Fibroblast of villous mesenchyme (primary cell): ENCODE data around the gene SPSB2. TPM values are rescaled to one million over a fixed set of nuclear protein-coding genes. Genes with fewer than 3 reads are reported as not detected.

ENCODE experiments used
- DNase-seq: peaks from one replicate; pipeline ENCODE4 v3.0.0-alpha.2; 2010; ENCODE audit warnings: low read depth
- H3K4me3 ChIP-seq: 2 replicates; pipeline ENCODE4 v1.5.1; 2011; ENCODE audit warnings: low read depth, mild to moderate bottlenecking, low read length
- total RNA-seq: library from RNA; depleted of rRNA; stranded (reverse); fragments of >200 nt; gene quantifications from 2 replicates; pipeline ENCODE4 v1.2.3, GENCODE V29; 2012
- TF ChIP-seq, protein P1 (sequence below): IDR thresholded peaks from 2 replicates; pipeline ENCODE4 v1.5.1; 2012; ENCODE audit warnings: low read depth, mild to moderate bottlenecking, low read length; ENCODE audit not compliant: insufficient read depth

Gene SPSB2
- total RNA-seq, 1 donor = 6.0 TPM

DNA sequence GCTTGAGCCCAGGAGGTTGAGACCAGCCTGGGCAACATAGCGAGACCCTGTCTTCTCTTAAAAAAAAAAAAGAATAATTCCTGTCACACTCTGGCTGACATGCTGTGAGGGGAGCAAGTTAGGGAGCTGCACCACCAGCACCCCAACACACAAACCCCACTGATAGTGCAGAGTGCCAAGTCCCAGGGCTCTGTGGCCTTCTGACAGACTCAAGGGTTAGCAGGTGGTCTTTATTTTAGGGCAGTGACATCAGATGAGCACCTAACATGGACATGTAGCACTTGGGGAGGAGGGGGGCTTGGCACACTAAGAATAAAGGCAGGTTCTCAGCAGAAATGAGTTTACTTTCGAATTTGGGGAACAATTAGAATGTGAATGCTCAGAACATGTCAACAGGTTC, 14.3 kb downstream of the SPSB2 start:
- TF ChIP-seq, protein P1, sequence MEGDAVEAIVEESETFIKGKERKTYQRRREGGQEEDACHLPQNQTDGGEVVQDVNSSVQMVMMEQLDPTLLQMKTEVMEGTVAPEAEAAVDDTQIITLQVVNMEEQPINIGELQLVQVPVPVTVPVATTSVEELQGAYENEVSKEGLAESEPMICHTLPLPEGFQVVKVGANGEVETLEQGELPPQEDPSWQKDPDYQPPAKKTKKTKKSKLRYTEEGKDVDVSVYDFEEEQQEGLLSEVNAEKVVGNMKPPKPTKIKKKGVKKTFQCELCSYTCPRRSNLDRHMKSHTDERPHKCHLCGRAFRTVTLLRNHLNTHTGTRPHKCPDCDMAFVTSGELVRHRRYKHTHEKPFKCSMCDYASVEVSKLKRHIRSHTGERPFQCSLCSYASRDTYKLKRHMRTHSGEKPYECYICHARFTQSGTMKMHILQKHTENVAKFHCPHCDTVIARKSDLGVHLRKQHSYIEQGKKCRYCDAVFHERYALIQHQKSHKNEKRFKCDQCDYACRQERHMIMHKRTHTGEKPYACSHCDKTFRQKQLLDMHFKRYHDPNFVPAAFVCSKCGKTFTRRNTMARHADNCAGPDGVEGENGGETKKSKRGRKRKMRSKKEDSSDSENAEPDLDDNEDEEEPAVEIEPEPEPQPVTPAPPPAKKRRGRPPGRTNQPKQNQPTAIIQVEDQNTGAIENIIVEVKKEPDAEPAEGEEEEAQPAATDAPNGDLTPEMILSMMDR = no peak
- DNase-seq = no peak
- no peak overlapping the region for H3K4me3 ChIP-seq

DNA sequence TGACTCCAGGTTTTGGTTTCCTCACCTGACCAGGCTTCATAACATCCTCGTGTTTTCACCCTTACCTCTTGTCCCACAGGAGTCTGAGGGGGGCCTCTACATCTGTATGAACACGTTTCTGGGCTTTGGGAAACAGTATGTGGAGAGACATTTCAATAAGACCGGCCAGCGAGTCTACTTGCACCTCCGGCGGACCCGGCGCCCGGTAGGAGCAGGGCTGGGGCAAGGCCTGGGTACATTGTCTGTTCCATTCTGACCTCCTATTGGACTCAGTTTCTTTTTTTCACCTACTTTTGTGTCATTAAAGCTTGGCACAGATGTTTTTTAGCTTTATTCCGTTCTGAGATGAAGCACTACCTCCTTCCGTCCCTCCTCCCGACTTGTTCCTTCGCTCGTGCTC, 17.8 kb downstream of the SPSB2 start:
- DNase-seq = no peak
- H3K4me3 ChIP-seq = no peak overlapping the region
- TF ChIP-seq, protein P1 = no peak

DNA sequence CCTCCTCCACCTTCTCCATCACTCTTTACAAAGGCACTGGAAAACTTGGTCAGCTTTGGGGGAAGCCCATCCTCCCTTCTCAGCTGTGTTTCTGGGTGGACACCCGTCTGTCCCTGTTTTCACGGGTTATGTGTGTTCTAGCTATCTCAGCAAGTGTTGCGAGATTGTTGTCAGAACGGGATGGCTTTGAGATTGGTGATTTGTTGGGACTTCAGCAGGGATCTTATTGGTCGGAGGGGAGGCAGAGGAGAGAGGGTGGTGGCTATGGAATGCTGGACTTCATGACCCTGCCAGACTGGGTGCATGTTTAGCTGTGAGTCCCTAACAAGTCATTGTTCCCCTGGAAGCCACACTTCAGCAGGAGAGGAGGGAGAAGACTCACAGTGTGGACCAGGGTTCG, 19.1 kb downstream of the SPSB2 start:
- TF ChIP-seq, protein P1 = no peak
- no peak for DNase-seq
- no peak overlapping the region for H3K4me3 ChIP-seq

DNA sequence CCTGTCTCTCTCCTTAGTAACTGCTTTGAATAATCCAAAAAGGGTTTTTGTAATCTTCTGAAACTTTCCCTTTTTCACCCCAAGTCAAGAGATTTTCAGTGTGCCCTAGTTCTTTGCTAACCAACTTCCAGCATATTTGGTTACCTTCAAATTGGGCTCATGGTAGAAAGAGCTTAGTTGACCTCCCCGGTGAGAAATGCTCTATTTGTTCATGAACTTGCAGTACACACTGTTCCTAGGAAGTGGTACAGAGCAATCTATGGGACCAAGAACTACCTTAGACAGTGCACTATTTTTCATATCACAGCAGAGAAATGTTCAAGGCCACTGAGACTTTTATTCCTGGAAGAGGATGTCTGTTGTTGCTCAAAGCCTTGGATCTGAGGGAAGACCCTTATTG, 19.5 kb downstream of the SPSB2 start:
- TF ChIP-seq, protein P1 = no peak
- no peak for DNase-seq
- no peak overlapping the region for H3K4me3 ChIP-seq

DNA sequence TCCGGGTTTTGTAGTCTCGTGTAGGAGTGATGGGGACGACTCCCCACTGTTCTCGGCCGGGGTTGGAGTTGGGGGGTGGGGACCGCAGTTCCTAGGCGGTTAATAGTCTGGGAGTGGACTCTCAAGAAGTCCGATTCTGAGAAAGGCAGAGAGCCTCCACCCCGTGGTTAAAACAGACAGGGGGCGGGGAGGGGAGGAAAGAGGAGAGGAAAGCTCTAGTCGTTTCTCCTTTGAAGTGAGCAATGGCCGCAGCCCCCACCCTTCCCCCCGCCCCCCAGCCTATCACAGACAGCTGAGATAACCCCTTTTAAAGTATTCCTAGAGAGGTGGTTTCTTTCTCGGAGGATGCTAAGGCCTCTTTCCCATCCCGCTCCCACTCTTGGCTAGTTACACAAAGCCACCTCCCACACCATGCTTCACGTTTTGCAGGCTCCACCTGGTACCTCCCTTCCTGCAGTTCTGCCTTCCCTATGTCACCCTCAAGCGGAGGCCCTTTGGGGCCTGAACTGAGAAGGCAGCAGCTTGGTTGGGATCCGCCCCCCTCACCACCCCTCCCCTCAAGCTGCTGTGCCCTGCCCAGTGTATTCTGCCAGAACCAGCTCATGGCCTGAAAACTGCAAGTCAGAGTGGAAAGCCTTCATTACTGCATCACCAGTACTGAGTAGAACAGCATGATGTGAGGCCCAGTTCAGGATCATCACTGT, 20.3 kb downstream of the SPSB2 start:
- peak; percentile 72 for DNase-seq
- TF ChIP-seq, protein P1 = no peak
- peak overlapping the region; percentile 75 for H3K4me3 ChIP-seq

DNA sequence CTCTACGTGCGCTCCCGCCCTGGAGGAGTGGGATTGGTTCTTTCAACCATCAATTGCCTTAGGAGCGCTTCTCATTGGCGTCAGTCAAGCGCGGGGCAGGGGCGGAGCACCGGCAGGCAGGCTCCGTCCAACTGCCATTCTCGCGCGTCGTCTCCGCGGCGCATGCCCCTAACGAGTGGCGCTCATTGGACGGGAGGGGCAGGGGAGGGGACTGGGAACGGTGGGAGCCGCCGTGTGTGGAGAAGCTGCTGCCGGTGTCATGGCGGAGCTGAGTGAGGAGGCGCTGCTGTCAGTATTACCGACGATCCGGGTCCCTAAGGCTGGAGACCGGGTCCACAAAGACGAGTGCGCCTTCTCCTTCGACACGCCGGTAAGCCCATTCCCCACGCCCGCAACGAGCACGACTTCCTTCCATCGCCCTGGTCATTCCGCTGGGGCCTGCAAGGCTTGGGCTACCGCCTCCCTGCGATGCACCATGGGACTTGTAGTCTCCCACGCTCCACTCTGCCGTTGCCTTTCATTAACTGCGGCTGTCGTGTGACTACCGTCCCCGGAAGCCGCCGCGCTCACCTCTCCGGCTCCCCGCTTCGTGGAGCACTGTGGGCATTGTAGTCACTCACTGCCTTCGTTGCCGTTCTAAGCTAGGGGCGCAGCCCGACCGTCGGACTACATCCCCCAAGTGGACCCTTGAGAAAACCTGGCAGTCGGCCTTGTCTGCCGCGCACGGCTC, 21.0 kb downstream of the SPSB2 start, which contains the start of gene USP5:
Gene USP5 (plus strand): TSS at position 230 of the 730 bp plus-strand sequence. CDS start 30 bp downstream, at position 260.
- DNase-seq = peak; percentile 100
- TF ChIP-seq, protein P1 = no peak

More for the DNA sequence above, 21.0 kb downstream of the SPSB2 start, which contains the start of gene USP5:
- peak within 1 kb of the TSS; percentile 75 for H3K4me3 ChIP-seq
